Mesothelial cell of epicardium (in vitro differentiated cells): Measurements from ENCODE around the gene SETD7. TPM values are rescaled to one million over a fixed set of nuclear protein-coding genes. Genes with fewer than 3 reads are reported as not detected.

ENCODE experiments used
- DNase-seq, 2 experiments: peaks; one replicate each; pipeline ENCODE4 v3.0.0; 2021; ENCODE audit warnings: low spot score in 2 of 2; ENCODE audit not compliant: unreplicated experiment in 2 of 2
- H3K27ac Mint-ChIP-seq: 2 replicates; pipeline ENCODE4 v1.8.0; 2021; ENCODE audit warnings: mixed read lengths
- H3K27me3 Mint-ChIP-seq: 2 replicates; pipeline ENCODE4 v1.8.0; 2021; ENCODE audit warnings: low read depth, mixed read lengths
- H3K36me3 Mint-ChIP-seq: 2 replicates; pipeline ENCODE4 v1.8.0; 2021; ENCODE audit warnings: mixed read lengths
- H3K4me1 Mint-ChIP-seq: 2 replicates; pipeline ENCODE4 v1.8.0; 2021; ENCODE audit warnings: mixed read lengths
- H3K4me3 Mint-ChIP-seq: 2 replicates; pipeline ENCODE4 v1.8.0; 2021; ENCODE audit warnings: mild to moderate bottlenecking, moderate library complexity, mixed read lengths
- H3K9me3 Mint-ChIP-seq: 2 replicates; pipeline ENCODE4 v1.8.0; 2021; ENCODE audit warnings: mixed read lengths
- total RNA-seq: library from RNA; stranded (reverse); gene quantifications from 3 replicates; pipeline ENCODE4 v1.2.1, GENCODE V29; 2021
- TF ChIP-seq, protein P1 (sequence below): fragments of 200-600 bp; sonication (generic); IDR thresholded peaks from one replicate; pipeline ENCODE4 v1.5.0; 2021; ENCODE audit warnings: antibody characterized with exemption; ENCODE audit not compliant: unreplicated experiment

Gene SETD7
- total RNA-seq, 1 donor from 2014 or later: 18.0 TPM

DNA sequence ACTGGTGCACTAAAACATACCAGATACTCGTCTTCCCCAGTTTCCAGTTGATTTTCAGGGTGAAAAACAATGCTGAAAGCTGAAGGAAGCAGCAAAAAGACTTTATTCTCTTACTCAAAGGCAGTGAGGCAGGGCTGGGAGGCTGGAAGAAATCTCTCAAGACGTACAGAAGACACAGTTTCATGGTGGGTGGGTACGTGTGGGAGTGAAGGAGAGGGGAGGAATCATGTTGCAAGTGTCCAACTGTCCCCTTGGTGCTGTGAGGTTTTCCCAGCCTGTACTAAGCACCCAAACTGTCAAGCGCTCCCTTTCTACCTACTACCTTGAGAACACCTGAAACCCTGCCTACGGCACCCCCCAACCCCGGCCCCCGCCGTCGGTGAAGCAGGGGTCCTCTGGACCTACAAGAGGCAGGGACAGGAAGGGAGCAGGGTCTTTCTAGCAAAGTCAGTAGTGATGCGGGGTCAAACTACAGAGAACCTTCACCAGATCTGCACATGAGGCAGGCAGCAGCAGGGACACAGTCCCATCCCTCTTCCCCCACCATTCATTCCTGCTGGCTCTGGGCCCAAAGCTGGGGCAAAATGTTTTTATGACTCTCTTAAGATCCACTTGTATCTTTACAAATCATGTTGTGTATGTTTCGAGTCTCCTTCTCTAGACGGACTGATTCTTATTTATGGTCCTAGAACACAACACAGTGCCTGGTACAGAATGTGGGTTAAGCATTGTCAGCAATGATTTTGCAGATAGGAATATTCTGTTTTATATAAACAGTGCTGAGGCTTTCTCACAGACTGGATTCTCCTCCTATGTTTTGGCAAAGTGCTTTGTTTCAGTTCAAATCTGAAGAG lies 2.4 kb upstream of the SETD7 start:
- H3K4me3 Mint-ChIP-seq: no peak overlapping the region
- H3K27ac Mint-ChIP-seq: no peak overlapping the region

DNA sequence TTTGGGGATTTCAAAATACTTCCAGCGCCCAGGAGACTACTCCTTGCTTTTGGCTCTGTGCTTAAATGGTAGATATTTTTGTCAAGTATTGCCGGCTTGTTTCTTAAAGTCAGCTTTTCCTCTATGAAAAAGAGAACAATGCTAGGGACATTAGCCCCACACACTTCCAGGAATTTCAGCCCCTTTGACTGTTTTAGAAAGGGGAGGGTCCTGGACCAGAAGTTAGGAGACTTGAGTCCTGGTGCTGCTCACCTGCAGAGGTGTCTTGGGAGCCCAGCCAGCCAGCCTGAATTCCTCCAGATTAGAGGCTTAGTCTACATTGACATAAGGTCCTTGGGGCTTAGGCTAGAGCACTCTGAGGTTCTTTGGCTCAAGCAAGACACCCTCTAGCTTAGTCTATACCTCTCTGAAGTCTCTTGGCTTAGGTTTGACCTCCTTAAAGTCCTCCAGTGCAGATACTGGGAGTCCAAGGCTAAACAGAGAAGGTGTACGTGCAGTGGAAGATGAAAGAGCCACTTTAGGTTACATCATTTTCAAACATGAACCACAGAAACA lies 1.6 kb upstream of the SETD7 start:
- peaks cover 29% of the 10 kb centered on the region for H3K27me3 Mint-ChIP-seq
- H3K9me3 Mint-ChIP-seq: no peaks in the 10 kb centered on the region
- H3K27ac Mint-ChIP-seq: no peak overlapping the region
- DNase-seq: no peak
- TF ChIP-seq, protein P1, sequence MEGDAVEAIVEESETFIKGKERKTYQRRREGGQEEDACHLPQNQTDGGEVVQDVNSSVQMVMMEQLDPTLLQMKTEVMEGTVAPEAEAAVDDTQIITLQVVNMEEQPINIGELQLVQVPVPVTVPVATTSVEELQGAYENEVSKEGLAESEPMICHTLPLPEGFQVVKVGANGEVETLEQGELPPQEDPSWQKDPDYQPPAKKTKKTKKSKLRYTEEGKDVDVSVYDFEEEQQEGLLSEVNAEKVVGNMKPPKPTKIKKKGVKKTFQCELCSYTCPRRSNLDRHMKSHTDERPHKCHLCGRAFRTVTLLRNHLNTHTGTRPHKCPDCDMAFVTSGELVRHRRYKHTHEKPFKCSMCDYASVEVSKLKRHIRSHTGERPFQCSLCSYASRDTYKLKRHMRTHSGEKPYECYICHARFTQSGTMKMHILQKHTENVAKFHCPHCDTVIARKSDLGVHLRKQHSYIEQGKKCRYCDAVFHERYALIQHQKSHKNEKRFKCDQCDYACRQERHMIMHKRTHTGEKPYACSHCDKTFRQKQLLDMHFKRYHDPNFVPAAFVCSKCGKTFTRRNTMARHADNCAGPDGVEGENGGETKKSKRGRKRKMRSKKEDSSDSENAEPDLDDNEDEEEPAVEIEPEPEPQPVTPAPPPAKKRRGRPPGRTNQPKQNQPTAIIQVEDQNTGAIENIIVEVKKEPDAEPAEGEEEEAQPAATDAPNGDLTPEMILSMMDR: no peak
- peaks cover 56% of the 10 kb centered on the region for H3K4me1 Mint-ChIP-seq
- H3K36me3 Mint-ChIP-seq: no peaks in the 10 kb centered on the region
- peak overlapping the region; percentile 97 for H3K4me3 Mint-ChIP-seq

More for the DNA sequence above, 2.4 kb upstream of the SETD7 start:
- Mint-ChIP-seq H3K36me3 (no peaks in the 10 kb centered on the region), H3K27me3 (peaks cover 29% of the 10 kb centered on the region), H3K9me3 (no peaks in the 10 kb centered on the region), H3K4me1 (peaks cover 48% of the 10 kb centered on the region)
- TF ChIP-seq, protein P1: no peak
- no peak for DNase-seq

DNA sequence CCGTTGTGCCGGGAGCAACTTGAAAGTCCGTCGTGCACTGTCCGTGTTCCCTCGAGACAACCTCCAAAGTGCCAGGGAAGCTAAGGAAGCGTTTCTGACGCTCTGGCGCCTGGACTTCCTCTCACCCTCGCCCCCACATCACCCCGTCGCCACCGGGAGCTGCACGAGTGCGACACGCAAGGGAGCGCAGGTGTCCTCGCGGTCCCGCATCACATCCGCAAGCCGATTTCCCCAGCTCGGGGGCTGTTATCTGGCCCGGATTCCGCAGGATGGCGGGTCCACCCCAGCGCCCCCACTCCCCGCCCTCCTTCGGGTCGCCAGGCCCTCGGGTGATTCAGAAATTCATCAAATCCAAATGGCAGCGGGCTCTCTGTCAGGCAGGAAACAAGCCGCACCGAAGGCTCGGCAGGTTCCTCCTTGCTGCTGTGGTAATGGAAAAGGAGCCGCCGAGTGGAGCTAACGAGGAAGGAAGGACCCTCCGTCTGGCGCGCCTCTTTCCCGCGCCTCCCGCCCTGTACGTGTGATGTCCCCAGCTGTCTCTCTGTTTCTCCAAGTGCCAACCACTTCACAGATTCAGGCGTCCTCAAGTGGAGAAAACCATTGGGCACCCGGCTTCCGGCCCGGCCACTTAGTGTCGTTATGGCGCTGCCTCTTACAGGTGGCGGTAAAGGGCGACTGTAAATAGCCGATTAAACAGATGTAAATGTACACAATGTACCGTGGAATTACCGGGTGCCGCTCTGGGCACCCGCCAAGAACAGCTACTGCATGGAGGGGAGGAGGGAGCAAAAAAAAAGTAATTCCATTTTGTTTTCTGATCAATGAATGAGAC lies 921 bp upstream of the SETD7 start:
- Mint-ChIP-seq H3K4me1 (peaks cover 61% of the 10 kb centered on the region), H3K4me3 (peak overlapping the region; percentile 97), H3K27me3 (peaks cover 29% of the 10 kb centered on the region), H3K36me3 (no peaks in the 10 kb centered on the region), H3K27ac (peak overlapping the region; percentile 97), H3K9me3 (no peaks in the 10 kb centered on the region)
- DNase-seq: peak; percentile 23 to 60
- TF ChIP-seq, protein P1: no peak

DNA sequence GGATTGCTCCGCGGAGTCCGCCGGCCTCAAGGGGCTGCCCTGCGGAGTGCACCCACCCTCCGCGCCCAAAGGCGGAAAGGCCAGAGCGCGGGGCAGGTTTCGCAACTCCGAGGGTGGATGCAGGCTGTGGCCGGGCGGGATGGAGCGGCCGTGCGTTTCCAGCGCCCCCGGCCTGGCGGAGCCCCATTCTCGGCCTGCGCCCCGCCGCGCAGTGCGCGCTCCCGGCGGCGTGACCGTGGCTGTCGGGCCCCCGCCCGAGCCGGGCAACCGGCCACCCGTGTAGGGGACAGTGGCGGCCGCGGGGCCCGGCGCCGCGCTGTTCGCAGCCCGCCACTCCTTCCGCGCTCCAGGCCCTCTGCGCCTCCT lies 331 bp downstream of the SETD7 start:
- peaks cover 69% of the 10 kb centered on the region for H3K4me1 Mint-ChIP-seq
- H3K27me3 Mint-ChIP-seq: peaks cover 29% of the 10 kb centered on the region
- H3K9me3 Mint-ChIP-seq: no peaks in the 10 kb centered on the region
- H3K27ac Mint-ChIP-seq: peak overlapping the region; percentile 97
- no peaks in the 10 kb centered on the region for H3K36me3 Mint-ChIP-seq
- peak overlapping the region; percentile 97 for H3K4me3 Mint-ChIP-seq
- DNase-seq: peak in 1 of 2 experiments; percentile 28
- TF ChIP-seq, protein P1: no peak

DNA sequence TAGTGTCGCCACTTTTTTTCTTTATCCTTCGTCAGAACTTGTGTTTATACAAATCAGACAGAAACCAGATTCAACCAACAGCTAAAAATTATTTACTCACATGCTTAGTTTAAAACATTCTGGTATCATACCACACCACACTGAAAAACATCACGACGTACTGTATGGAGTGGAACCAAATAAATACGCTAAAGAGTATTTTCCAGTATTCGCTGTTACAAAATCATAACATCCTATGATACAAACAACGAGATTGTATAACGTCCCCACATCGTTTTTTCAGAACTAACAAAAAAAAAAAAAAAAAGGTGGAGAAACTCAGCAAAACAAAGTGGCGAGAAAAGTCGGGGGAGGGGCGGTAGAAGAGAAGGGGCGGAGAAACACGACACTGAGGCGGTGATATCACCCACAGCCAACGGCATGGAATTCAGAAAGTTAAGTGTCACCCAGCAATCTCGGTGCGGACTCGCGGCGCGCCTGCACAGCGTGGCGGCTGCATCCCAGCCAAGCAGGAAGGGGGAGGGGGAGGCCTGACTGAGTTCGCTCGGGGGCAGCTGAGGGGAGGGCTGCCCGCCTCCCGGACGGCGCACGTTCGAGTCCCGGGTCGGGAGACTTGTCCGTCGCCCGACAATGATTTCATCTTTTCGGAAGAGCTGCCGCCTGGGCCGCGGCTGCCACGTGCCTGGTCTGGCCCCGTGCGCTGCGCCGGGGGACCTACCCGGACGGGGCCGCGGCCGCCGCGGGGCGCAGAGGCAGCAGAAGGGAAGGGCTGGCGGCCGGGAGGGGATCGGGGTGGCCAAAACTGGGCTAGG lies 920 bp downstream of the SETD7 start:
- peak; percentile 66 to 83 for DNase-seq
- H3K4me1 Mint-ChIP-seq: peaks cover 68% of the 10 kb centered on the region
- peaks cover 29% of the 10 kb centered on the region for H3K27me3 Mint-ChIP-seq
- no peaks in the 10 kb centered on the region for H3K36me3 Mint-ChIP-seq
- H3K9me3 Mint-ChIP-seq: no peaks in the 10 kb centered on the region
- TF ChIP-seq, protein P1: no peak
- H3K27ac Mint-ChIP-seq: peak overlapping the region; percentile 99
- peak overlapping the region; percentile 94 for H3K4me3 Mint-ChIP-seq
